ENCODE results near the gene KRIT1.
"Not testable (repeated sequence)": the region's sequence is repeated elsewhere in the genome, so short reads cannot be mapped to it uniquely, and the experiment has no call there.

KRIT1 gene

DNA sequence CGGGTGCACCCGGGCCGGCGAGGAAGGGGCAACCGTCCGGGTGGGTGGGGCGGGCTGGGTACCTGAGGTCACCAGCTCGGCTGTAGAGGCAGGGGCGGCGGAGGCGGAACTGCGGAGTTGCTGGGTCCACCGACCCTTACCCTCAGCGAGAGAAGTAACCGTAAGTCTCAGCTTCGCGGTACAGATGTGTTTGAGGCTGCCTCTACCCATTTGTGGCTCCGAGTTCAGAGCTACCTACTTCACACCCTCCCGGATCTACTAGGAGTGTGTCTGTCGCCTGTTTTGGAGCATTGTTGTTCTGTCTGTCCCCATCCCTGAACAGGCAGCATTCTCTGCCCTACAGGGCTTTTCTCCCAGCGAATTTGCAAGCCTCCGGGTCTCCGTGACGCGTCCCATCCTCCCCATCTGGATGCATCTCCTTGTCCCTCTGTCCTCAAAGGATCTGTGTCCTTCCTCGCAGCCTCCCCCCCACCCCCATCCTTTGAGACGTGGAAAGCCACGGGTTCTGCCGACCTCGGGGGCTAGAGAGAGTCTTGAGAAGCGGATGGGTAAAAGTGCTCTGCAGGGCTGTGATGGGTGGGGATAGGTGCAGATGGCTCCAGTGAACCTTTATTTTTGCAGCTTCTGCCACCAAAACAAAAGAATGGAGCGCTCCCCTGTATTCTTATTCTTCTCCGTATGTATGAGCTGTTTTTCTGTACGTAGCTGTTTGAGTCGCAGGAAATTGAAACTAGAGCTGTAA, 817 bp upstream of the KRIT1 start:
- DNase-seq (ENCODE audit: low spot score), result peak; percentile 50

DNA sequence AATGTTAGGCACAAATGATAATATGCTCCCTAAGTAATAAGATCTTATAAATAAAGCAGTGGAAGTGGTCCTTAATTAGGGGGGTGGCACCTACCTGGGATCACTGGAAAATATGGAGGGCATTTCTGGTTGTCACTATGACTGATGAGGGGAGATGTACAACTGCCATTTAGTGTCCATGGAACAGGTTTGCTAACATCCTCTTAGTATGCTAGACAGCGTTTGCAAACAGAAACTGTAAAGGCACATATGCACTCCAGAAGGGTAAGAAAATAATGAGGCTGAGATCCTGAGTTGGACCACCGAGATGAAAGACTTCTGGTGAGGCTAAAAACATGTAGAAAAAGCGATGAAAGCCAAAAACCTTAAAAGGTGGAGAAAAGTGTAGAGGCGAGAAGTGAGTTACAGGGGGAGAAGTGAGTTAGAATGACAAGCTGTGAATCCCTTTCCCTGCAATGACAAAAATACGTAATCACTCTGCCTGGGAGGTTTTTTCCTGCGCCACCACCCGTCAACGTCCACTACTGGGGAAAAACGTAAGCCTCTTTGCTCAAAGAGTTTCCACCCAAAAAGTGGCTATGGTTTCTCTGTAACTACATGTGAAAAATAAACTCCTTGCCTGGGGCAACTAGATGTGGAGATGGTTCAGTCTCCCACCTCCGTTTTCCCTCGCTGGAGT, 767 bp downstream of the KRIT1 start:
- no peak for DNase-seq (ENCODE audit: low spot score)

DNA sequence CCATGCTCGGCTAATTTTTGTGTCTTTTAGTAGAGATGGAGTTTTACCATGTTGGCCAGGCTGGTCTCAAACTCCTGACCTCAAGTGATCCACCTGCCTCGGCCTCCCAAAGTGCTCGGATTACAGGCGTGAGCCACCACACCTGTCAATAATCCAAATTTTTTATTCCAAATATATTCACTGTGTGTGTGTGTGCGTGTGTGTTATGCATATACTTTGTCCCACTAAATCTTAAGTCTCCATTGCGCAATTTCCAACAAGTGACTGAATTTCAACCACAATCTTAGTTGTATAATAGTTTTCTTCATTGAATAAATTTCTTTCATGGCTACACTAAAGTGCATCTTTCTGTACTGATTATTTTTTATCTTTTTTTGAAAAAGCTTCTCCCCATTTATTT, 2.7 kb downstream of the KRIT1 start:
- no peak for DNase-seq (ENCODE audit: low spot score)

GRCh38 chr7:92230547-92230946, 15.2 kb downstream of the KRIT1 start:
- DNase-seq (ENCODE audit: low spot score), result no peak

- DNase-seq (ENCODE audit: low spot score), result no peak
Observed at GRCh38 chr7:92228742-92229141, 17.0 kb downstream of the KRIT1 start.

- DNase-seq (ENCODE audit: low spot score), result no peak
Observed at GRCh38 chr7:92228100-92228499, 17.6 kb downstream of the KRIT1 start.

DNA sequence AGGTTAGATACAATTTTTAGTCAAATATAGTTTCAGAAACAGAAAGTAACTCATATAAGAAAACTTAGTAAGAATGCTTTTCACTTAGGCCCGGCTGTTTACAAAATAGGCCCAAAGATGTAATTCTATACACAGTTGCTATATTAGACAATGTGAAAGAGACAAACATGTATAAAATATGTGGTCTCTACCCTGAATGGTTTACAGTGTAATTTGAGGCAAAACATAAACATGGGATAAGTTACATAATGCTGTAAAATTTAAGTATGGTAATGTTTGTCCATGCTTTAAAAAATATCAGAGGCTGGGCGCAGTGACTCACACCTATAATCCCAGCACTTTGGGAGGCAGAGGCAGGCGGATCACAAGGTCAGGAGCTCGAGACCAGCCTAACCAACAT, 18.7 kb downstream of the KRIT1 start:
- DNase-seq (ENCODE audit: low spot score), result no peak

DNA sequence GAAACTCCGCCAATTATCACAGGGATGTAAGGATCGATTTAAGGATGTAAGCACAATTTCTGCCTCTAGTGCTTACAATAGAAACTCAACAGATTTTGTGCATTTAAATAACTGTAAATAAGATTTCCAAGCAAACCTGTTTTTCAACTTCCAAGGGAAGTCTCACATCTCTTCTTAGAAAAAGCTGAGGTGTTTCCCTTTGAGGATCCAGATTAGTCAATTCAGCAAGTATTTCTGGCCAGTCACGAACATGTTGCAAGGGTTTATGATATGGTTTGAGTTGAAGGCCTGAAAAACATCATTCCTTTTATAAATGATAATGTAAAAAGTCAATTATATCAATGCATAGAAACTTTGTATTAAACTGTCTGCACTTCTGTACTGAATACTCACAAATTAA, 23.9 kb downstream of the KRIT1 start:
- no peak for DNase-seq (ENCODE audit: low spot score)

- no peak for DNase-seq (ENCODE audit: low spot score)
Observed at GRCh38 chr7:92206672-92207071, 39.0 kb downstream of the KRIT1 start.

- DNase-seq (ENCODE audit: low spot score), result peak; percentile 6
Observed at GRCh38 chr7:92205987-92206386, 39.7 kb downstream of the KRIT1 start.

DNA sequence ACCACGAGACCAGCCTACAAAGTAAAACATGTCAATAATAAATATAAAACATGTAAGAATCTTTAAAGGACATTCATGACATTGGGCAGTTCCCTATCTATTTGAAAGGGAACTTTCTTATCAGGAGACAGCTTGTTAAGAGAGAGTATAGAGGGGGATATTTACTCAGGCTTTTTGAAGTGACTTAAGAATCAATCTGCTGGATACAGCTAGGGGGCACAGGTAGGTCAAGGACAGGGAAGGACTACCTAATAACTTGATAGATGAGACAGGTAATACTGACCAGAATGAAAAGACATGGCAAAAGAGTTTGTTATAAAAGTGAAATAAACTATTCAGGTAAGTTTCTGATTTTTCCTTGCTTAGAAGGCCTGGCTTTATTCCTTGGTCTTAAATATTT, 44.9 kb downstream of the KRIT1 start:
- DNase-seq (ENCODE audit: low spot score), result no peak

DNA sequence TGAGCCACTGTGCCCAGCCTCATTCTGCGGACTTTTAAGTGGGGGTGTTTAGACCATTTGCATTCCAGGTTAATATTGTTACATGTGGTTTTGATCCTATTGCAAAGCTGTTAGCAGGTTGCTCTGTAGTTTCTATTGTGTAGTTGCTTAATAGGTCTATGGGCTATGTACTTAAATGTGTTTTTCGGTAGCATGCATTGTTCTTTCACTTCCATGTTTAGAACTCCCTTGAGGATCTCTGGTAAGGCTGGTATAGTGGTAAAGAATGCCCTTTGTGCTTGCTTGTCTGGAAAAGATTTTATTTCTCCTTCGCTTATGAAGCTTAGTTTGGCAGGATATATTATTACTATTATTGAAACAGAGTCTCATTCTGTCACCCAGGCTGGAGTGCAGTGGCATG, 53.4 kb downstream of the KRIT1 start:
- no peak for DNase-seq (ENCODE audit: low spot score)

DNA sequence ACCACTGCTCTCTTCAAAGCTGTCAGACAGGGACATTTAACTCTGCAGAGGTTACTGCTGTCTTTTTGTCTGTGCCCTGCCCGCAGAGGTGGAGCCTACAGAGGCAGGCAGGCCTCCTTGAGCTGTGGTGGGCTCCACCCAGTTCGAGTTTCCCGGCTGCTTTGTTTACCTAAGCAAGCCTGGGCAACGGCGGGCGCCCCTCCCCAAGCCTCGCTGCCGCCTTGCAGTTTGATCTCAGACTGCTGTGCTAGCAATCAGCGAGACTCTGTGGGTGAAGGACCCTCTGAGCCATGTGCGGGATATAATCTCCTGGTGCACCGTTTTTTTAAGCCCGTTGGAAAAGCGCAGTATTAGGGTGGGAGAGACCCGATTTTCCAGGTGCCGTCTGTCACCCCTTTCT, 56.5 kb downstream of the KRIT1 start:
- not testable (repeated sequence) for DNase-seq (ENCODE audit: low spot score)

DNA sequence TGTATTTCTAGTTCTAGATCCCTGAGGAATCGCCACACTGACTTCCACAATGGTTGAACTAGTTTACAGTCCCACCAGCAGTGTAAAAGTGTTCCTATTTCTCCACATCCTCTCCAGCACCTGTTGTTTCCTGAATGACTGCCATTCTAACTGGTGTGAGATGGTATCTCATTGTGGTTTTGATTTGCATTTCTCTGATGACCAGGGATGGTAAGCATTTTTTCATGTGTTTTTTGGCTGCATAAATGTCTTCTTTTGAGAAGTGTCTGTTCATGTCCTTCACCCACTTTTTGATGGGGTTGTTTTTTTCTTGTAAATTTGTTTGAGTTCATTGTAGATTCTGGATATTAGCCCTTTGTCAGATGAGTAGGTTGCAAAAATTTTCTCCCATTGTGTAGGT, 61.4 kb downstream of the KRIT1 start:
- DNase-seq (ENCODE audit: low spot score), result not testable (repeated sequence)

- DNase-seq (ENCODE audit: low spot score), result peak; percentile 95
Observed at GRCh38 chr7:92178928-92179924, 66.5 kb downstream of the KRIT1 start, which contains the start of gene LRRD1. Gene LRRD1 (minus strand): TSS chr7:92179142. CDS start chr7:92165202, 13,940 bp downstream.

GRCh38 chr7:92177362-92177761, 68.4 kb downstream of the KRIT1 start:
- peak; percentile 7 for DNase-seq (ENCODE audit: low spot score)

- DNase-seq (ENCODE audit: low spot score), result not testable (repeated sequence)
Observed at GRCh38 chr7:92169529-92169928, 76.2 kb downstream of the KRIT1 start.

GRCh38 chr7:92161271-92161670, 84.4 kb downstream of the KRIT1 start:
- no peak for DNase-seq (ENCODE audit: low spot score)

- peak; percentile 90 for DNase-seq (ENCODE audit: low spot score)
Observed at GRCh38 chr7:92158660-92159575, 86.8 kb downstream of the KRIT1 start.

DNA sequence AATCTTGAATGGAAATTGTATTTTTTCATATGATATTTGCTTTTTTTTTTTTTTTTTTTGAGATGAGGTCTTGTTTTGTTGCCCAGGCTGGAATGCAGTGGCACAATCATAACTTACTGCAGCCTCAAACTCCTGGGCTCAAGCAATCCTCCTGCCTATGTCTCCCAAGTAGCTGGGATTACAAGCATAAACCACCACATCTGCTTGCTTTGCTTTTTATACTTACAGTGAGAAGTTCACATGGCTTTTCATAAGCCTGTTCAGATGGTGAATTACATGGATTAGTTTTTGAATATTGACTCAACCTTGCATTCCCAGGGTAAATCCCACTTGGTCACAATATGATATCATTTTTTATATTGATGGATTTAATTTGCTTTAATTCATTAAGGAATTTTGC, 88.7 kb downstream of the KRIT1 start:
- DNase-seq (ENCODE audit: low spot score), result no peak

DNA sequence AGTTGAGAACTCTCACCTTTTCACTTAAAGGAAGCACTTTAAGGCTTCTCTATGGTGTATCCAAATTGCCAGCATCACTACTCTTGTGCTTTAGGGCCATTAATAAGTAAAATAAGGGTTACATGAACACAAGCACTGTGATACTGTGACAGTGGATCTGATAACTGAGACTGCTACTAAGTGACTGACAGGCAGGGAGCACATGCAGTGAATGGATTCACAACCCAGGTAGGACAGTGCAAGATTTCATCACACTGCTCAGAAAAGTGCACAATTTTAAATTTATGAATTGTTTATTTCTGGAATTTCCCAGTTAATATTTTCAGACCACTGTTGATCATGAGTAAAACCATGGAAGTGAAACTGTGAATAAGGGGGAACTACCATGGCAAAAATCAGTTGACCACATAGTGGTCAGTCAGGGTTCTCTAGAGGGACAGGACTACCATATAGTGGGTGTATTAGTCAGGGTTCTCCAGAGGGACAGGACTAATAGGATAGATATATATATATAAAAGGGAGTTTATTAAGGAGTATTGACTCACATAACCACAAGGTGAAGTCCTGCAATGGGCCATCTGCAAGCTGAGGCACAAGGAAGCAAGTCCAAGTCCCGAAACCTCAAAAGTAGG, 90.5 kb downstream of the KRIT1 start:
- DNase-seq (ENCODE audit: low spot score), result no peak

Measured in AG20443 (cell line).